ENCODE data around the gene TTLL11. TPM values are rescaled to one million over a fixed set of nuclear protein-coding genes. Genes with fewer than 3 reads are reported as not detected.

TTLL11 gene
- polyA plus RNA-seq, 1 donor from 2014 or later = 8.0 TPM

DNA sequence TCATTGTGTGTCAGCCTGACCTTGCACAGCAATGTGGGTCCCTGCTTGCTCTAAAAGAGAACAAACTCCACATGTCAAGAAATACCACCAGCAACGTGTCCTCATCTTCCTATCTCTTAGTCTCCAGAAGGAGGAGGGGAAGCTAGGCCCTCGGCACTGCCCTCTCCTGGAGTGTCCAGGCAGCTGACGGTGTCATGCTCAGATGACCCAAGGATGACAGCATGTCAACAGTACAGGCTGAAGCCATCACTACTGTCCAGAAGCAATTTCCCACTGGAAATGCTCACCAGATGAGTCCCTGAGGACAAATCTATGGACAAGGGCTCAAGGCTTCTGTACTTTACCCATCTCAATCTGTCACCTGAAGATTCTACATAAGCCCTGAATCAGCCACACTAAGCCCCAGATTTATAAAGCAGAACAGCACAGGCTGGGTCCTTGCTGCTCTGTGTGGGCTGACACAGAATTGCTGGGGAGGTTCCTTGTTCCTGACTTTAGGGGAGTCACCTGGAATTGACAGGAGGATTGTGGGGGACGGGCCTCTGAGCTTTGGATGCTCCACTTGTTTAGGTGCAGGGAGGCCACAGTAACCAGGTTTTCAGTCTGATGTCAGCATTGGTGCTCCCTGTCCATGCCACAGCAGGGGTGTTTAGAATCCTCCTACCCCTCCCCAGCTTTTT is 231.5 kb downstream of the TTLL11 start:
- Histone ChIP-seq H3F3A (ENCODE audit: insufficient read depth, low read length, poor library complexity, severe bottlenecking) (peaks cover 3% of the 10 kb centered on the region), H2AFZ (ENCODE audit: low read depth, low read length) (no peak overlapping the region), H3K9me3 (ENCODE audit: low read length) (no peaks in the 10 kb centered on the region), H4K20me1 (ENCODE audit: insufficient read depth) (no peaks in the 10 kb centered on the region), H3K9ac (ENCODE audit: low read length) (no peak overlapping the region), H3K27ac (ENCODE audit: low read length) (no peak overlapping the region), H3K9me2 (ENCODE audit: insufficient read depth, low read length) (no peaks in the 10 kb centered on the region), H3K4me2 (ENCODE audit: low read length) (no peak overlapping the region), H3K79me2 (replicated peaks; ENCODE audit: insufficient read depth, low read length) (no peaks in the 10 kb centered on the region), H3K27me3 (ENCODE audit: insufficient read depth, low read depth, low read length) (no peaks in the 10 kb centered on the region), H3K4me3 (ENCODE audit: low read length) (no peak overlapping the region), H3K36me3 (ENCODE audit: insufficient read depth, low read length) (no peaks in the 10 kb centered on the region)
- TF ChIP-seq EP300 (conservative IDR thresholded peaks at IDR 0.05; ENCODE audit: poor library complexity, severe bottlenecking) (no peak), EZH2 (IDR thresholded peaks at IDR 0.05; ENCODE audit: borderline replicate concordance, insufficient read depth, low read length, poor library complexity, severe bottlenecking) (no peak), SMC3 (conservative IDR thresholded peaks at IDR 0.05; ENCODE audit: poor library complexity) (no peak), MXI1 (conservative IDR thresholded peaks at IDR 0.05; ENCODE audit: poor library complexity, severe bottlenecking) (no peak), POLR2AphosphoS5 (IDR thresholded peaks at IDR 0.05) (no peak), RAD21 (conservative IDR thresholded peaks at IDR 0.05) (no peak), TAF1 (IDR thresholded peaks at IDR 0.05; ENCODE audit: low read depth) (no peak)
- TF ChIP-seq, protein P1, sequence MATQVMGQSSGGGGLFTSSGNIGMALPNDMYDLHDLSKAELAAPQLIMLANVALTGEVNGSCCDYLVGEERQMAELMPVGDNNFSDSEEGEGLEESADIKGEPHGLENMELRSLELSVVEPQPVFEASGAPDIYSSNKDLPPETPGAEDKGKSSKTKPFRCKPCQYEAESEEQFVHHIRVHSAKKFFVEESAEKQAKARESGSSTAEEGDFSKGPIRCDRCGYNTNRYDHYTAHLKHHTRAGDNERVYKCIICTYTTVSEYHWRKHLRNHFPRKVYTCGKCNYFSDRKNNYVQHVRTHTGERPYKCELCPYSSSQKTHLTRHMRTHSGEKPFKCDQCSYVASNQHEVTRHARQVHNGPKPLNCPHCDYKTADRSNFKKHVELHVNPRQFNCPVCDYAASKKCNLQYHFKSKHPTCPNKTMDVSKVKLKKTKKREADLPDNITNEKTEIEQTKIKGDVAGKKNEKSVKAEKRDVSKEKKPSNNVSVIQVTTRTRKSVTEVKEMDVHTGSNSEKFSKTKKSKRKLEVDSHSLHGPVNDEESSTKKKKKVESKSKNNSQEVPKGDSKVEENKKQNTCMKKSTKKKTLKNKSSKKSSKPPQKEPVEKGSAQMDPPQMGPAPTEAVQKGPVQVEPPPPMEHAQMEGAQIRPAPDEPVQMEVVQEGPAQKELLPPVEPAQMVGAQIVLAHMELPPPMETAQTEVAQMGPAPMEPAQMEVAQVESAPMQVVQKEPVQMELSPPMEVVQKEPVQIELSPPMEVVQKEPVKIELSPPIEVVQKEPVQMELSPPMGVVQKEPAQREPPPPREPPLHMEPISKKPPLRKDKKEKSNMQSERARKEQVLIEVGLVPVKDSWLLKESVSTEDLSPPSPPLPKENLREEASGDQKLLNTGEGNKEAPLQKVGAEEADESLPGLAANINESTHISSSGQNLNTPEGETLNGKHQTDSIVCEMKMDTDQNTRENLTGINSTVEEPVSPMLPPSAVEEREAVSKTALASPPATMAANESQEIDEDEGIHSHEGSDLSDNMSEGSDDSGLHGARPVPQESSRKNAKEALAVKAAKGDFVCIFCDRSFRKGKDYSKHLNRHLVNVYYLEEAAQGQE (IDR thresholded peaks at IDR 0.05; ENCODE audit: borderline replicate concordance) = no peak
- TF ChIP-seq, protein P2, sequence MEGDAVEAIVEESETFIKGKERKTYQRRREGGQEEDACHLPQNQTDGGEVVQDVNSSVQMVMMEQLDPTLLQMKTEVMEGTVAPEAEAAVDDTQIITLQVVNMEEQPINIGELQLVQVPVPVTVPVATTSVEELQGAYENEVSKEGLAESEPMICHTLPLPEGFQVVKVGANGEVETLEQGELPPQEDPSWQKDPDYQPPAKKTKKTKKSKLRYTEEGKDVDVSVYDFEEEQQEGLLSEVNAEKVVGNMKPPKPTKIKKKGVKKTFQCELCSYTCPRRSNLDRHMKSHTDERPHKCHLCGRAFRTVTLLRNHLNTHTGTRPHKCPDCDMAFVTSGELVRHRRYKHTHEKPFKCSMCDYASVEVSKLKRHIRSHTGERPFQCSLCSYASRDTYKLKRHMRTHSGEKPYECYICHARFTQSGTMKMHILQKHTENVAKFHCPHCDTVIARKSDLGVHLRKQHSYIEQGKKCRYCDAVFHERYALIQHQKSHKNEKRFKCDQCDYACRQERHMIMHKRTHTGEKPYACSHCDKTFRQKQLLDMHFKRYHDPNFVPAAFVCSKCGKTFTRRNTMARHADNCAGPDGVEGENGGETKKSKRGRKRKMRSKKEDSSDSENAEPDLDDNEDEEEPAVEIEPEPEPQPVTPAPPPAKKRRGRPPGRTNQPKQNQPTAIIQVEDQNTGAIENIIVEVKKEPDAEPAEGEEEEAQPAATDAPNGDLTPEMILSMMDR (IDR thresholded peaks at IDR 0.05; ENCODE audit: poor library complexity, severe bottlenecking) = no peak

GRCh38 chr9:121860744-121861143 is 232.4 kb downstream of the TTLL11 start:
- H3K9me2 ChIP-seq (ENCODE audit: insufficient read depth, low read length) = no peaks in the 10 kb centered on the region
- no peak overlapping the region for H3K27ac ChIP-seq (ENCODE audit: low read length)
- H3K4me3 ChIP-seq (ENCODE audit: low read length) = no peak overlapping the region
- no peaks in the 10 kb centered on the region for H4K20me1 ChIP-seq (ENCODE audit: insufficient read depth)
- H3K27me3 ChIP-seq (ENCODE audit: insufficient read depth, low read depth, low read length) = no peaks in the 10 kb centered on the region
- H3K9me3 ChIP-seq (ENCODE audit: low read length) = no peaks in the 10 kb centered on the region
- peaks cover 3% of the 10 kb centered on the region for H3F3A ChIP-seq (ENCODE audit: insufficient read depth, low read length, poor library complexity, severe bottlenecking)
- H3K79me2 ChIP-seq (replicated peaks; ENCODE audit: insufficient read depth, low read length) = no peaks in the 10 kb centered on the region
- H3K4me2 ChIP-seq (ENCODE audit: low read length) = no peak overlapping the region
- H2AFZ ChIP-seq (ENCODE audit: low read depth, low read length) = no peak overlapping the region
- H3K36me3 ChIP-seq (ENCODE audit: insufficient read depth, low read length) = no peaks in the 10 kb centered on the region
- H3K9ac ChIP-seq (ENCODE audit: low read length) = no peak overlapping the region
- TF ChIP-seq POLR2AphosphoS5 (IDR thresholded peaks at IDR 0.05) = no peak
- no peak for TF ChIP-seq EZH2 (IDR thresholded peaks at IDR 0.05; ENCODE audit: borderline replicate concordance, insufficient read depth, low read length, poor library complexity, severe bottlenecking)
- TF ChIP-seq, protein P1 (IDR thresholded peaks at IDR 0.05; ENCODE audit: borderline replicate concordance) = no peak
- no peak for TF ChIP-seq MXI1 (conservative IDR thresholded peaks at IDR 0.05; ENCODE audit: poor library complexity, severe bottlenecking)
- no peak for TF ChIP-seq EP300 (conservative IDR thresholded peaks at IDR 0.05; ENCODE audit: poor library complexity, severe bottlenecking)
- no peak for TF ChIP-seq TAF1 (IDR thresholded peaks at IDR 0.05; ENCODE audit: low read depth)
- TF ChIP-seq, protein P2 (IDR thresholded peaks at IDR 0.05; ENCODE audit: poor library complexity, severe bottlenecking) = no peak
- TF ChIP-seq RAD21 (conservative IDR thresholded peaks at IDR 0.05) = no peak
- no peak for TF ChIP-seq SMC3 (conservative IDR thresholded peaks at IDR 0.05; ENCODE audit: poor library complexity)
